Measurements from ENCODE around the gene PTPRF.

PTPRF gene

DNA sequence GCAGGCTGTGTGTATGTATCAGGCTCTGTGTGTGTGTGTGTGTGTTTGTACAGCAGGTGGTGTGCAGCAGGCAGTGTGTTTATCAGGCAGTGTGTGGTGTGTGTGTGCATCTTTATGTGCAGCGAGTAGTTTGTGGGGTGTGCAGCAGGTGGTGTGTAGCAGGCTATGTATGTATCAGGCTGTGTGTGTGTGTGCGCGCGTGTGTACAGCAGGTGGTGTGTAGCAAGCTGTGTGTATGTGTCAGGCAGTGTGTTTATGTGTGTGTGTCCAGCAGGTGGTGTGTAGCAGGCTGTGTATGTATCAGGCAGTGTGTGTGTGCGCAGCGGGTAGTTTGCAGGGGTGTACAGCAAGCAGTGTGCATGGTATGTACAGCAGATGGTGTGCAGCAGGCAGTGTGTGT, 29.0 kb downstream of the PTPRF start:
- Histone ChIP-seq H3K36me3 (no peaks in the 10 kb centered on the region), H3K4me1 (peaks cover 13% of the 10 kb centered on the region), H3K9me3 (no peaks in the 10 kb centered on the region), H3K4me3 (ENCODE audit: low read depth, low read length) (no peak overlapping the region), H3K27me3 (no peaks in the 10 kb centered on the region)
- no peak for TF ChIP-seq CTCF (IDR thresholded peaks at IDR 0.05; ENCODE audit: low read depth, low read length)
- DNase-seq, result no peak

DNA sequence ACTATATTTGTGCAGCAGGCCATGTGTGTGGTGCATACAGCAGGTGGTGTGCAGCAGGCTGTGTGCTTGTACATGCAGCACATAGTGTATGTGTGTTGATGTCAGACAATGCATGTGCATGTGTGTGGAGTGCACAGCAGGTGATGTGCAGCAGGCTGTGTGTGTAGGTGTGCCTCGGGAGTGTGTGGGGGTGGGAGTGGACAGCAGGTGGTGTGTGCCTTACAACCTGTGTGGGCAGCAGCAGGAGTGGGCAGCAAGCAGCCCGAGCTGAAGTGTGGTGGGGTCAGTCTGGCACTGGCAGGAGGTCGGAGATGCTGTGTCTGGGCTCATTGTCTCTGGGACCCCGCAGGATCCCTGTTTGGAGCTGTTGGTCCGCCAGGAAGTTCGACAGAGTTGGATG, 29.6 kb downstream of the PTPRF start:
- H3K4me3 ChIP-seq (ENCODE audit: low read depth, low read length), result no peak overlapping the region
- TF ChIP-seq CTCF (IDR thresholded peaks at IDR 0.05; ENCODE audit: low read depth, low read length), result no peak
- no peak for DNase-seq
- H3K27me3 ChIP-seq, result no peaks in the 10 kb centered on the region
- H3K36me3 ChIP-seq, result no peaks in the 10 kb centered on the region
- H3K9me3 ChIP-seq, result no peaks in the 10 kb centered on the region
- H3K4me1 ChIP-seq, result peaks cover 18% of the 10 kb centered on the region

GRCh38 chr1:43563876-43564539, 33.3 kb downstream of the PTPRF start:
- Histone ChIP-seq H3K4me3 (ENCODE audit: low read depth, low read length) (no peak overlapping the region), H3K9me3 (no peaks in the 10 kb centered on the region), H3K27me3 (no peaks in the 10 kb centered on the region), H3K4me1 (peaks cover 8% of the 10 kb centered on the region), H3K36me3 (no peaks in the 10 kb centered on the region)
- no peak for DNase-seq
- no peak for TF ChIP-seq CTCF (IDR thresholded peaks at IDR 0.05; ENCODE audit: low read depth, low read length)

GRCh38 chr1:43564551-43565348, 34.1 kb downstream of the PTPRF start:
- no peak for TF ChIP-seq CTCF (IDR thresholded peaks at IDR 0.05; ENCODE audit: low read depth, low read length)
- Histone ChIP-seq H3K4me1 (peaks cover 7% of the 10 kb centered on the region), H3K36me3 (no peaks in the 10 kb centered on the region), H3K4me3 (ENCODE audit: low read depth, low read length) (no peak overlapping the region), H3K9me3 (no peaks in the 10 kb centered on the region), H3K27me3 (no peaks in the 10 kb centered on the region)
- DNase-seq, result no peak

GRCh38 chr1:43565600-43566360, 35.1 kb downstream of the PTPRF start:
- TF ChIP-seq CTCF (IDR thresholded peaks at IDR 0.05; ENCODE audit: low read depth, low read length), result no peak
- peak; percentile 79 for DNase-seq
- no peaks in the 10 kb centered on the region for H3K27me3 ChIP-seq
- peak overlapping the region; percentile 53 for H3K4me3 ChIP-seq (ENCODE audit: low read depth, low read length)
- H3K9me3 ChIP-seq, result no peaks in the 10 kb centered on the region
- no peaks in the 10 kb centered on the region for H3K36me3 ChIP-seq
- H3K4me1 ChIP-seq, result peaks cover 7% of the 10 kb centered on the region

Data from BE2C (cell line).